Breast epithelium (tissue), 4 donors: ENCODE measurements around the gene FASN. TPM values are rescaled to one million over a fixed set of nuclear protein-coding genes. Genes with fewer than 3 reads are reported as not detected.

Experiments used
- DNase-seq, 2 donors: peaks; one replicate each; pipeline ENCODE4 v3.0.0-alpha.2; 2019; ENCODE audit warnings: low spot score in 2 of 2
- H3K27ac ChIP-seq, 2 donors: fragments of 200-600 bp; sonication (generic) in 1 of 2; one replicate each; pipeline ENCODE4 v1.5.1; 2016 to 2019; ENCODE audit warnings: mild to moderate bottlenecking in 1 of 2
- H3K27me3 ChIP-seq, 2 donors: fragments of 200-600 bp; sonication (generic) in 1 of 2; one replicate each; pipeline versions ENCODE4 v1.5.1 to v1.6.0; 2017 to 2019; ENCODE audit warnings: control low read depth in 1 of 2, mild to moderate bottlenecking in 1 of 2
- H3K36me3 ChIP-seq: fragments of 200-600 bp; one replicate; pipeline ENCODE4 v1.5.1; 2019
- H3K4me1 ChIP-seq, 2 donors: fragments of 200-600 bp; sonication (generic); one replicate each; pipeline ENCODE4 v1.5.1; 2016 to 2019; ENCODE audit warnings: control low read depth in 1 of 2
- H3K4me3 ChIP-seq, 3 donors: fragments of 200-600 bp; sonication (generic); 1 replicate in 2 of 3; 2 replicates in 1 of 3; pipeline ENCODE4 v1.5.1; 2016 to 2019; ENCODE audit warnings: mild to moderate bottlenecking in 3 of 3, moderate library complexity in 2 of 3
- H3K9me3 ChIP-seq, 2 donors: fragments of 200-600 bp; sonication (generic) in 1 of 2; one replicate each; pipeline ENCODE4 v1.5.1; 2016 to 2019; ENCODE audit warnings: control low read depth in 1 of 2
- CTCF ChIP-seq, 3 donors: fragments of 450-650 bp; IDR thresholded peaks; one replicate each; pipeline ENCODE4 v1.5.1; 2016 to 2017; ENCODE audit warnings: antibody characterized with exemption in 3 of 3, mild to moderate bottlenecking in 3 of 3, moderate library complexity in 3 of 3
- POLR2A ChIP-seq: fragments of 450-650 bp; IDR thresholded peaks from one replicate; pipeline ENCODE4 v1.6.1; 2016; ENCODE audit warnings: antibody characterized with exemption, mild to moderate bottlenecking, moderate library complexity
- POLR2AphosphoS5 ChIP-seq, 3 donors: sonication (generic); formaldehyde crosslinking; IDR thresholded peaks; one replicate each; pipeline ENCODE4 v1.6.1; 2017; ENCODE audit warnings: antibody characterized with exemption in 3 of 3
- intact Hi-C: fragments of 100-400 bp; cut with DNase I; formaldehyde crosslinking; loops from one replicate; pipeline ENCODE4 v1.15.1; 2023; ENCODE audit warnings: low total_unique reads
- total RNA-seq, 3 donors: library from RNA; depleted of rRNA; stranded (reverse); fragments of >200 nt; gene quantifications; one replicate each; pipeline ENCODE4 v1.1.0, GENCODE V29; 2016

Gene FASN
- total RNA-seq, 3 donors from 2014 or later = 95.4 to 590 (median 98.6) TPM

- intact Hi-C loops = loop anchor here (10.0 kb wide), 1 partner anchor 53 kb away; the partner anchor contains the start of genes DCXR and RAC3
- Histone ChIP-seq H3K27me3 (no peaks in the 10 kb centered on the region), H3K36me3 (peaks cover 51% of the 10 kb centered on the region), H3K27ac (no peak overlapping the region), H3K9me3 (no peaks in the 10 kb centered on the region), H3K4me1 (no peaks in the 10 kb centered on the region), H3K4me3 (no peak overlapping the region)
- DNase-seq = no peak
- TF ChIP-seq POLR2A (no peak), POLR2AphosphoS5 (IDR thresholded peaks at IDR 0.05) (peak in 1 of 3 donors; percentile 2), CTCF (IDR thresholded peaks at IDR 0.05) (no peak)
Observed at GRCh38 chr17:82087961-82088837, 9.8 kb downstream of the FASN start.

- intact Hi-C loops = loop anchor here (10.0 kb wide), 1 partner anchor 52 kb away; the partner anchor contains the start of genes DCXR and RAC3
- H3K9me3 ChIP-seq = no peaks in the 10 kb centered on the region
- no peaks in the 10 kb centered on the region for H3K4me1 ChIP-seq
- H3K27me3 ChIP-seq = no peaks in the 10 kb centered on the region
- peaks cover 60% of the 10 kb centered on the region for H3K36me3 ChIP-seq
- TF ChIP-seq CTCF (IDR thresholded peaks at IDR 0.05) (no peak), POLR2AphosphoS5 (IDR thresholded peaks at IDR 0.05) (no peak), POLR2A (no peak)
- H3K4me3 ChIP-seq = no peak overlapping the region
- H3K27ac ChIP-seq = no peak overlapping the region
- no peak for DNase-seq
Observed at GRCh38 chr17:82086941-82087906, 10.8 kb downstream of the FASN start.

- Histone ChIP-seq H3K27ac (no peak overlapping the region), H3K4me3 (no peak overlapping the region), H3K27me3 (no peaks in the 10 kb centered on the region), H3K9me3 (no peaks in the 10 kb centered on the region), H3K36me3 (peaks cover 66% of the 10 kb centered on the region), H3K4me1 (no peaks in the 10 kb centered on the region)
- intact Hi-C loops = loop anchor here (10.0 kb wide), 1 partner anchor 51 kb away; the partner anchor contains the start of genes DCXR and RAC3
- TF ChIP-seq CTCF (IDR thresholded peaks at IDR 0.05) (no peak), POLR2A (no peak)
- DNase-seq = no peak
Observed at GRCh38 chr17:82085931-82086764, 11.9 kb downstream of the FASN start.

- no peaks in the 10 kb centered on the region for H3K4me1 ChIP-seq
- TF ChIP-seq CTCF (IDR thresholded peaks at IDR 0.05) (no peak), POLR2AphosphoS5 (IDR thresholded peaks at IDR 0.05) (no peak), POLR2A (no peak)
- peaks cover 69% of the 10 kb centered on the region for H3K36me3 ChIP-seq
- no peaks in the 10 kb centered on the region for H3K9me3 ChIP-seq
- H3K4me3 ChIP-seq = no peak overlapping the region
- intact Hi-C loops = loop anchor here (10.0 kb wide), 1 partner anchor 50 kb away; the partner anchor contains the start of genes DCXR and RAC3
- no peak overlapping the region for H3K27ac ChIP-seq
- H3K27me3 ChIP-seq = no peaks in the 10 kb centered on the region
- no peak for DNase-seq
Observed at GRCh38 chr17:82085031-82085861, 12.8 kb downstream of the FASN start.
